ENCODE data around the gene RRP7A. TPM values are rescaled to one million over a fixed set of nuclear protein-coding genes. Genes with fewer than 3 reads are reported as not detected.

RRP7A gene
- total and polyA plus RNA-seq, 2 of the 13 experiments (the other 11 are each of a cell fraction or from before 2014, with no cell fraction given): 15.3 to 41.6 TPM

DNA sequence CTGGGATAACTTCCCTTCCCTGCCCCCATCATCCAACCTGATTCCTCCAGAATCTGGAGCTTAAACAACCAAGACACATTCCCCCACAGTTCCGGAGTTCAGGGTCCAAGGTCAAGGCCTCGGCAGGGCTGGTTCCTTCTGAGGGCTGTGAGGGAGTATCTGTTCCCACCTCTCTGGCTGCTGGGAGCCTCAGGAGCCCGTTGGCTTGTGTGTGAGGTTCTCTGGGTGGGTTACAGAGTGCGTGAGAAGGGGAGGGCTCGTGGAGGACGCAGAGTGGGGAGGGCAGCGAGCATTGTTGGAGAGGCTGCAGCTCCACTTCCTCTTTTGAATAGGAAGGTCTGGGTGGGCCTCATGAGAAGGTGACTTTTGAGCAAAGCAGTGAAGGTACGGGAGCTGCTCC is 42.7 kb upstream of the RRP7A start (continued):
- TF ChIP-seq GABPB1 (CRISPR knock-in tag; IDR thresholded peaks at IDR 0.05): peak; percentile 13; the same call in 1 of the 2 replicates
- TF ChIP-seq, protein P1, sequence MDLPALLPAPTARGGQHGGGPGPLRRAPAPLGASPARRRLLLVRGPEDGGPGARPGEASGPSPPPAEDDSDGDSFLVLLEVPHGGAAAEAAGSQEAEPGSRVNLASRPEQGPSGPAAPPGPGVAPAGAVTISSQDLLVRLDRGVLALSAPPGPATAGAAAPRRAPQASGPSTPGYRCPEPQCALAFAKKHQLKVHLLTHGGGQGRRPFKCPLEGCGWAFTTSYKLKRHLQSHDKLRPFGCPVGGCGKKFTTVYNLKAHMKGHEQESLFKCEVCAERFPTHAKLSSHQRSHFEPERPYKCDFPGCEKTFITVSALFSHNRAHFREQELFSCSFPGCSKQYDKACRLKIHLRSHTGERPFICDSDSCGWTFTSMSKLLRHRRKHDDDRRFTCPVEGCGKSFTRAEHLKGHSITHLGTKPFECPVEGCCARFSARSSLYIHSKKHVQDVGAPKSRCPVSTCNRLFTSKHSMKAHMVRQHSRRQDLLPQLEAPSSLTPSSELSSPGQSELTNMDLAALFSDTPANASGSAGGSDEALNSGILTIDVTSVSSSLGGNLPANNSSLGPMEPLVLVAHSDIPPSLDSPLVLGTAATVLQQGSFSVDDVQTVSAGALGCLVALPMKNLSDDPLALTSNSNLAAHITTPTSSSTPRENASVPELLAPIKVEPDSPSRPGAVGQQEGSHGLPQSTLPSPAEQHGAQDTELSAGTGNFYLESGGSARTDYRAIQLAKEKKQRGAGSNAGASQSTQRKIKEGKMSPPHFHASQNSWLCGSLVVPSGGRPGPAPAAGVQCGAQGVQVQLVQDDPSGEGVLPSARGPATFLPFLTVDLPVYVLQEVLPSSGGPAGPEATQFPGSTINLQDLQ (CRISPR knock-in tag; IDR thresholded peaks at IDR 0.05): no peak
- 0 out of 2 replicates have a peak, but pooled peaks have one; percentile 21 for TF ChIP-seq POLR2AphosphoS5 (IDR thresholded peaks at IDR 0.05; ENCODE audit: low read depth, low read length)
- TF ChIP-seq ETV5 (CRISPR knock-in tag; IDR thresholded peaks at IDR 0.05; ENCODE audit: borderline replicate concordance): peak; percentile 78
- TF ChIP-seq, protein P2, sequence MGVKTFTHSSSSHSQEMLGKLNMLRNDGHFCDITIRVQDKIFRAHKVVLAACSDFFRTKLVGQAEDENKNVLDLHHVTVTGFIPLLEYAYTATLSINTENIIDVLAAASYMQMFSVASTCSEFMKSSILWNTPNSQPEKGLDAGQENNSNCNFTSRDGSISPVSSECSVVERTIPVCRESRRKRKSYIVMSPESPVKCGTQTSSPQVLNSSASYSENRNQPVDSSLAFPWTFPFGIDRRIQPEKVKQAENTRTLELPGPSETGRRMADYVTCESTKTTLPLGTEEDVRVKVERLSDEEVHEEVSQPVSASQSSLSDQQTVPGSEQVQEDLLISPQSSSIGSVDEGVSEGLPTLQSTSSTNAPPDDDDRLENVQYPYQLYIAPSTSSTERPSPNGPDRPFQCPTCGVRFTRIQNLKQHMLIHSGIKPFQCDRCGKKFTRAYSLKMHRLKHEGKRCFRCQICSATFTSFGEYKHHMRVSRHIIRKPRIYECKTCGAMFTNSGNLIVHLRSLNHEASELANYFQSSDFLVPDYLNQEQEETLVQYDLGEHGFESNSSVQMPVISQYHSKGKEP (CRISPR knock-in tag; IDR thresholded peaks at IDR 0.05): no peak
- no peak for TF ChIP-seq RFX1 (IDR thresholded peaks at IDR 0.05)
- TF ChIP-seq, protein P3, sequence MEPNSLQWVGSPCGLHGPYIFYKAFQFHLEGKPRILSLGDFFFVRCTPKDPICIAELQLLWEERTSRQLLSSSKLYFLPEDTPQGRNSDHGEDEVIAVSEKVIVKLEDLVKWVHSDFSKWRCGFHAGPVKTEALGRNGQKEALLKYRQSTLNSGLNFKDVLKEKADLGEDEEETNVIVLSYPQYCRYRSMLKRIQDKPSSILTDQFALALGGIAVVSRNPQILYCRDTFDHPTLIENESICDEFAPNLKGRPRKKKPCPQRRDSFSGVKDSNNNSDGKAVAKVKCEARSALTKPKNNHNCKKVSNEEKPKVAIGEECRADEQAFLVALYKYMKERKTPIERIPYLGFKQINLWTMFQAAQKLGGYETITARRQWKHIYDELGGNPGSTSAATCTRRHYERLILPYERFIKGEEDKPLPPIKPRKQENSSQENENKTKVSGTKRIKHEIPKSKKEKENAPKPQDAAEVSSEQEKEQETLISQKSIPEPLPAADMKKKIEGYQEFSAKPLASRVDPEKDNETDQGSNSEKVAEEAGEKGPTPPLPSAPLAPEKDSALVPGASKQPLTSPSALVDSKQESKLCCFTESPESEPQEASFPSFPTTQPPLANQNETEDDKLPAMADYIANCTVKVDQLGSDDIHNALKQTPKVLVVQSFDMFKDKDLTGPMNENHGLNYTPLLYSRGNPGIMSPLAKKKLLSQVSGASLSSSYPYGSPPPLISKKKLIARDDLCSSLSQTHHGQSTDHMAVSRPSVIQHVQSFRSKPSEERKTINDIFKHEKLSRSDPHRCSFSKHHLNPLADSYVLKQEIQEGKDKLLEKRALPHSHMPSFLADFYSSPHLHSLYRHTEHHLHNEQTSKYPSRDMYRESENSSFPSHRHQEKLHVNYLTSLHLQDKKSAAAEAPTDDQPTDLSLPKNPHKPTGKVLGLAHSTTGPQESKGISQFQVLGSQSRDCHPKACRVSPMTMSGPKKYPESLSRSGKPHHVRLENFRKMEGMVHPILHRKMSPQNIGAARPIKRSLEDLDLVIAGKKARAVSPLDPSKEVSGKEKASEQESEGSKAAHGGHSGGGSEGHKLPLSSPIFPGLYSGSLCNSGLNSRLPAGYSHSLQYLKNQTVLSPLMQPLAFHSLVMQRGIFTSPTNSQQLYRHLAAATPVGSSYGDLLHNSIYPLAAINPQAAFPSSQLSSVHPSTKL (CRISPR knock-in tag; IDR thresholded peaks at IDR 0.05): peak; percentile 62
- peak; percentile 38; the same call in 1 of the 2 replicates for TF ChIP-seq GATAD2A (CRISPR knock-in tag; IDR thresholded peaks at IDR 0.05)
- TF ChIP-seq PHF8 (CRISPR knock-in tag; IDR thresholded peaks at IDR 0.05): 0 out of 2 replicates have a peak, but pooled peaks have one; percentile 21
- peak; percentile 43; the same call in 1 of the 2 replicates for TF ChIP-seq HDAC2 (CRISPR knock-in tag; IDR thresholded peaks at IDR 0.05)
- 0 out of 2 replicates have a peak, but pooled peaks have one; percentile 54 for TF ChIP-seq POLR2G (IDR thresholded peaks at IDR 0.05; ENCODE audit: low read depth, low read length)
- TF ChIP-seq YEATS4 (CRISPR knock-in tag; IDR thresholded peaks at IDR 0.05; ENCODE audit: borderline replicate concordance): no peak
- 0 out of 2 replicates have a peak, but pooled peaks have one; percentile 36 for TF ChIP-seq ZBTB7B (CRISPR knock-in tag; IDR thresholded peaks at IDR 0.05)
- 0 out of 2 replicates have a peak, but pooled peaks have one; percentile 41 for TF ChIP-seq ZNF768 (CRISPR knock-in tag; IDR thresholded peaks at IDR 0.05)
- TF ChIP-seq NR2F6 (IDR thresholded peaks at IDR 0.05): 0 out of 2 replicates have a peak, but pooled peaks have one; percentile 41
- TF ChIP-seq NR2F6 (CRISPR knock-in tag; IDR thresholded peaks at IDR 0.05): peak; percentile 60
- TF ChIP-seq SMAD1 (CRISPR knock-in tag; IDR thresholded peaks at IDR 0.05; ENCODE audit: borderline replicate concordance, low read depth): 0 out of 2 replicates have a peak, but pooled peaks have one; percentile 57
- TF ChIP-seq NR2C2 (CRISPR knock-in tag; IDR thresholded peaks at IDR 0.05; ENCODE audit: borderline replicate concordance): 0 out of 2 replicates have a peak, but pooled peaks have one; percentile 20
- TF ChIP-seq NCOA2 (CRISPR knock-in tag; IDR thresholded peaks at IDR 0.05): peak; percentile 17; the same call in 1 of the 2 replicates
- TF ChIP-seq EP300 (IDR thresholded peaks at IDR 0.05; ENCODE audit: low read depth in 2 of 2, low read length in 2 of 2): peak in 1 of 2 experiments; percentile 45; a peak in 2 of 4 replicates
- TF ChIP-seq EP300 (CRISPR knock-in tag; IDR thresholded peaks at IDR 0.05; ENCODE audit: borderline replicate concordance): peak; percentile 55; the same call in 1 of the 2 replicates
- TF ChIP-seq ZNF230 (CRISPR knock-in tag; IDR thresholded peaks at IDR 0.05): no peak
- TF ChIP-seq ERF (CRISPR knock-in tag; IDR thresholded peaks at IDR 0.05): 0 out of 2 replicates have a peak, but pooled peaks have one; percentile 28
